Transverse colon (tissue), 3 donors: ENCODE data around the gene ANXA6.

Experiments
- EP300 ChIP-seq: sonication (generic); formaldehyde crosslinking; IDR thresholded peaks from one replicate; pipeline ENCODE4 v1.6.1; 2017; ENCODE audit warnings: antibody characterized with exemption, low read depth
- TF ChIP-seq, protein P1 (sequence below), 5 experiments: fragments of 200-600 bp in 3 of 5; fragments of 450-650 bp in 2 of 5; sonication (generic) in 3 of 5; IDR thresholded peaks; 1 replicate in 2 of 5; 2 replicates in 3 of 5; pipeline ENCODE4 v1.5.1; 2016 to 2017; ENCODE audit warnings: antibody characterized with exemption in 5 of 5, inconsistent platforms in 3 of 5, mild to moderate bottlenecking in 2 of 5, moderate library complexity in 1 of 5

- TF ChIP-seq, protein P1, sequence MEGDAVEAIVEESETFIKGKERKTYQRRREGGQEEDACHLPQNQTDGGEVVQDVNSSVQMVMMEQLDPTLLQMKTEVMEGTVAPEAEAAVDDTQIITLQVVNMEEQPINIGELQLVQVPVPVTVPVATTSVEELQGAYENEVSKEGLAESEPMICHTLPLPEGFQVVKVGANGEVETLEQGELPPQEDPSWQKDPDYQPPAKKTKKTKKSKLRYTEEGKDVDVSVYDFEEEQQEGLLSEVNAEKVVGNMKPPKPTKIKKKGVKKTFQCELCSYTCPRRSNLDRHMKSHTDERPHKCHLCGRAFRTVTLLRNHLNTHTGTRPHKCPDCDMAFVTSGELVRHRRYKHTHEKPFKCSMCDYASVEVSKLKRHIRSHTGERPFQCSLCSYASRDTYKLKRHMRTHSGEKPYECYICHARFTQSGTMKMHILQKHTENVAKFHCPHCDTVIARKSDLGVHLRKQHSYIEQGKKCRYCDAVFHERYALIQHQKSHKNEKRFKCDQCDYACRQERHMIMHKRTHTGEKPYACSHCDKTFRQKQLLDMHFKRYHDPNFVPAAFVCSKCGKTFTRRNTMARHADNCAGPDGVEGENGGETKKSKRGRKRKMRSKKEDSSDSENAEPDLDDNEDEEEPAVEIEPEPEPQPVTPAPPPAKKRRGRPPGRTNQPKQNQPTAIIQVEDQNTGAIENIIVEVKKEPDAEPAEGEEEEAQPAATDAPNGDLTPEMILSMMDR (IDR thresholded peaks at IDR 0.05) = no peak
- no peak for TF ChIP-seq EP300
Measured at GRCh38 chr5:151138114-151138513, 19.5 kb downstream of the ANXA6 start.
